Measurements from ENCODE around the gene CHST2.

The CHST2 gene

DNA sequence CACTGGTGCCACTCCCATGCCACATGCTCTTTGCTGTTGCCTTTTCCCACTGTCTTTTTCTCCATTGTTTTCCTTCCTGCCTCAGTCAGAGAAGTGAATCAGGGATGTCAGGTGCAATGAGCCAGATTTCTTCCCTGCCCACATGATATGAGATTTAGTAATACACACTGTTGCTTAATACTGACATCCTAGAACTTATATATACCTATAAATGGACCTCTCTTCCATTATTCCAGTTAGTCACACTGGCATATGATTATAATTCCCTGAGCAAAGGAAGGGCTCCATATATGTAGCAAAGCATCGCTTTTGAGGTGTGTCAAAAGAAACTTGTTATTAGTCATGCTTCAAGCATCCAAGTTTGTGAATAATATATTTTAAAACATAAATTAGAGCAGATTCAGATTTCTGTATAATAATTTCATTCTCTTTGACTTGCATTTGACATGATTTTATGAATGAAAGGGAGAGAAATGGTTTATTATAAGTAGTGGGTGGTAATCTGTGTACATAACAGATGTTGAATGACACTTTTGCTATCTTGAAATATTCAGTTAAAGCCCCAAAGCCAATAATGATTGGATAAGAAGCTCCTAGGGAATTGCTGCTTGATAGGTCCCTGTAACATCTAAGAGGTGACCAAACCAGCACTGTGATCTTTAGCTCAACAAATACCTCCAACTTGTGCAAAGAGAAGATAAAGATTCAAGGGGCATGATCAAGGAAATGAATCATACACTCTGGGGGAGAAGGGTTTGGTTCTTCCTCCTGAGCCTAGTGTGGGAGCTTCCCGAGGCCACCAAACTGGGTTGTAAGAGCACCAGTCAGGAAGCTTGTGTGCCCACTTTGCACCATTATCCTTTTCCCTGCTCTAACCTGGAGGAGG is 48.6 kb downstream of the CHST2 start:
- peak; percentile 22 for DNase-seq (ENCODE audit: low read depth)

- DNase-seq (ENCODE audit: low read depth): no peak
Measured at GRCh38 chr3:143168855-143169192, 49.3 kb downstream of the CHST2 start.

DNA sequence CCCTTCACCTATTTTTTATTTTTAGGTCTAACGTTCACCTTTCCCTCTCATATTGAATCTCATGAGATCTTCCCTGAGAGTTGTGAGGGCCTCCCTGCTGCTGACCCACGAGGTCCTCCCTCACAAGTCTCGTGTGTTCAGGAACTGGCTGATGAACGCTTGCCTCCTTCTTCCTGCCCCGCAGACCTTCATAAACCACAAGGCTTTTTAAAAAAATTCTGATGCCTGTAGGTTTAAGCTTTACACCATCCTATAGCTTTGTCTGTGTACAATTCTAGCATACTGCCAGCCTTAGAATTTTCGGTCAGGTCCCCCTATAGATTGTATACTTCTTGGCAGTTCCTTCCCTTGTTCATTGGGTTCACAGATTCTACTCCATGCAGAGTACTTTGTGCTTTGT is 50.5 kb downstream of the CHST2 start:
- no peak for DNase-seq (ENCODE audit: low read depth)

GRCh38 chr3:143170676-143171075 is 51.1 kb downstream of the CHST2 start:
- DNase-seq (ENCODE audit: low read depth): no peak

GRCh38 chr3:143171141-143171980 is 51.8 kb downstream of the CHST2 start:
- no peak for DNase-seq (ENCODE audit: low read depth)

DNA sequence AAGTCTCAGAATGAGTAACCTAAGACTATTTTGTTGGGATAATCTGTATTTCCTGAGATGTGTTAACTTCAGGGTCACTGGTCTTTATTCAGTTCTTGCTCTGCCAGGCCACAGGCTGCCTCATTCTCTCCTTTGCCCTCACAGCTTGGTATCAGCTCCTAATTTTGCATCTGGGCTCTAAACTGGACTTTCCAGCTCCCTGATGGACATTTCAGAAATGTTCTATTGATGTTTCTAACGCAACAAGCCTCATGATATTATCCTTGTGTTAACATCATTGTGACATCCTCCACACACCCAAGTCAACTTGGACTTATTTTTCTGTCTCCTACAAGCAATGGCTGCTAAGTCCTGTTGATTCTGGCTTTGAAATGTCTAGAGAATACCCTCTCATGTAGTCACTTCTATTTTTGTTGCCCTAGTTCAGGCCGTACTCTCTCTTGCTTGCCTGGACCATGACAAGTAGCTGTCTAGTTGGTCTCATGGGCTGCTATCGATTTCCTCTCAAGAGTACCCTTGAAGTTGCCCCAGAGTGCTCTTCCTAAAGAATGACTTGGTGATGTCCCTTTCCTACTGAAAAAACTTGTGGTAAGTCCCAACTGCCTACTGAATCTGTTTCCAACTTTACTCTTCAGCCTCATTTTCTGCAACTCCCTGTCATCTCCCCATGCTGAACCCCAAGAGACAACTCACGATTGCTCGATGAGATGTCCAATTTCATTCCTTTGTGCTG is 52.7 kb downstream of the CHST2 start:
- DNase-seq (ENCODE audit: low read depth): no peak

- no peak for DNase-seq (ENCODE audit: low read depth)
Measured at GRCh38 chr3:143172795-143173145, 53.2 kb downstream of the CHST2 start.

GRCh38 chr3:143173242-143173641 is 53.7 kb downstream of the CHST2 start:
- no peak for DNase-seq (ENCODE audit: low read depth)

Measured in HS-27A (cell line).